Measurements from ENCODE around the gene TNFRSF6B.

Gene TNFRSF6B

GRCh38 chr20:63746751-63747315, 50.4 kb downstream of the TNFRSF6B start:
- H3K27ac ChIP-seq (ENCODE audit: insufficient read depth in 1 of 2, low read depth in 1 of 2, low read length in 2 of 2, poor library complexity in 1 of 2, severe bottlenecking in 2 of 2): no peak overlapping the region
- POLR2A ChIA-PET: no interaction called here
- H3K27me3 ChIP-seq (replicated peaks in 2 of 5; ENCODE audit: control insufficient read depth in 4 of 5, insufficient read depth in 5 of 5, low read length in 4 of 5): no peaks in the 10 kb centered on the region
- DNase-seq: no peak
- CTCF ChIA-PET: no interaction called here
- peaks cover 0 to 33% (median 11%) of the 10 kb centered on the region in 4 experiments for H3K36me3 ChIP-seq (ENCODE audit: control insufficient read depth in 4 of 4, insufficient read depth in 4 of 4, low read length in 3 of 4)
- 97% methylated on average over 37 of the region's 47 CpGs for WGBS (ENCODE audit: insufficient coverage)
- no peak overlapping the region for H3K4me3 ChIP-seq (ENCODE audit: control insufficient read depth in 1 of 7, extremely low read depth in 1 of 7, insufficient read depth in 4 of 7, low read depth in 2 of 7, low read length in 6 of 7)
- H3K4me1 ChIP-seq (ENCODE audit: control extremely low read depth in 1 of 4, control insufficient read depth in 4 of 4, insufficient read depth in 4 of 4, low read length in 3 of 4): peaks cover 0 to 8% (median 5%) of the 10 kb centered on the region in 4 experiments
- no peaks in the 10 kb centered on the region for H3K9me3 ChIP-seq (ENCODE audit: control extremely low read depth in 1 of 5, control insufficient read depth in 4 of 5, insufficient read depth in 2 of 5, low read depth in 1 of 5, low read length in 4 of 5)

DNA sequence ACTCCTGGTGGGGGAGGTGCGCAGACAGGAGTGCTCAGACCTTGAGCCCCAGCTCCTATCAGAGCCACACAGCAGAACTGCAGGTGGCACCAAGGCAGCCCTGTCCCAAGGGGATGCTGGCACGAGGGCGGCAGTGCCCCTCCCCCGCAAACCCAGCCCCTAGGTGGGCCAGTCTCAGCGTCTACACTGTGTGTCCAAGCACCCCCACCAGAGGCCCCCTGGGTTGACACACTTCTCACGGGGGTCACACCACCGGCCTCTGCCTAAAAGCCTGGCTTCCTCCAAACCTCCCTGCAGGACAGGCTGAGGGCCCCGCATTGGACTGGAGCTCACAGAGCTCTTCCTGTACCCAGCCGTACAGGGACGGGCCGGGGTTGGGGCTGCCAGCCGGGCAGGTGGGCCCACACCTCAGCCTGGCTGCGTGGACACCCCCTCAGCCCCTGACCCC, 51.2 kb downstream of the TNFRSF6B start:
- Histone ChIP-seq H3K36me3 (ENCODE audit: control insufficient read depth in 4 of 4, insufficient read depth in 4 of 4, low read length in 3 of 4) (peaks cover 0 to 26% (median 10%) of the 10 kb centered on the region in 4 experiments), H3K27me3 (replicated peaks in 2 of 5; ENCODE audit: control insufficient read depth in 4 of 5, insufficient read depth in 5 of 5, low read length in 4 of 5) (no peaks in the 10 kb centered on the region), H3K4me1 (ENCODE audit: control extremely low read depth in 1 of 4, control insufficient read depth in 4 of 4, insufficient read depth in 4 of 4, low read length in 3 of 4) (peaks cover 0 to 7% (median 5%) of the 10 kb centered on the region in 4 experiments), H3K27ac (ENCODE audit: insufficient read depth in 1 of 2, low read depth in 1 of 2, low read length in 2 of 2, poor library complexity in 1 of 2, severe bottlenecking in 2 of 2) (no peak overlapping the region), H3K4me3 (ENCODE audit: control insufficient read depth in 1 of 7, extremely low read depth in 1 of 7, insufficient read depth in 4 of 7, low read depth in 2 of 7, low read length in 6 of 7) (no peak overlapping the region), H3K9me3 (ENCODE audit: control extremely low read depth in 1 of 5, control insufficient read depth in 4 of 5, insufficient read depth in 2 of 5, low read depth in 1 of 5, low read length in 4 of 5) (no peaks in the 10 kb centered on the region)
- 94% methylated on average over 10 of the region's 13 CpGs for WGBS (ENCODE audit: insufficient coverage)
- ChIA-PET CTCF (no interaction called here), POLR2A (interaction anchor here (0.5 kb wide), 1 partner anchor 18 kb away, joined by 3 read pairs; no protein-coding TSS in a partner anchor)
- no peak for DNase-seq

All from common myeloid progenitor, CD34-positive (primary cell).